Activated CD4-positive, alpha-beta T cell treated with anti-CD3 and anti-CD28 coated beads for 36 hours (primary cell): ENCODE measurements around the gene HSBP1L1. TPM values are rescaled to one million over a fixed set of nuclear protein-coding genes. Genes with fewer than 3 reads are reported as not detected.

Experiments
- ATAC-seq: fragments of 200-7000 bp; cut with Tn5 transposase; one replicate; pipeline ENCODE4 v1.10.0; 2021; ENCODE audit warnings: mild to moderate bottlenecking, moderate library complexity
- CTCF ChIA-PET: fragments of 350-600 bp; sonication (Branson Sonifier 250); formaldehyde crosslinking; loops from one replicate; lab custom pipeline; 2021; ENCODE audit warnings: antibody characterized with exemption; lab: Charles Lee
- POLR2A ChIA-PET: fragments of 350-600 bp; sonication (Branson Sonifier 250); formaldehyde crosslinking; loops from one replicate; lab custom pipeline; 2021; ENCODE audit warnings: antibody characterized with exemption, inconsistent platforms; lab: Charles Lee
- DNase-seq: peaks from one replicate; pipeline ENCODE4 v3.0.0-alpha.2; 2020
- H3K27ac Mint-ChIP-seq: one replicate; pipeline ENCODE4 v1.8.0; 2021; ENCODE audit warnings: mixed read lengths
- H3K27me3 Mint-ChIP-seq: one replicate; pipeline ENCODE4 v1.8.0; 2021; ENCODE audit warnings: mixed read lengths
- H3K36me3 Mint-ChIP-seq: one replicate; pipeline ENCODE4 v1.8.0; 2021; ENCODE audit warnings: low read depth, mixed read lengths
- H3K4me1 Mint-ChIP-seq: one replicate; pipeline ENCODE4 v1.8.0; 2021; ENCODE audit warnings: mixed read lengths
- H3K4me3 Mint-ChIP-seq: one replicate; pipeline ENCODE4 v1.8.0; 2021; ENCODE audit warnings: mild to moderate bottlenecking, moderate library complexity, mixed read lengths
- H3K9me3 Mint-ChIP-seq: one replicate; pipeline ENCODE4 v1.8.0; 2021; ENCODE audit warnings: low read depth, mixed read lengths
- intact Hi-C, 2 experiments: fragments of 100-400 bp; cut with DNase I in 1 of 2; cut with micrococcal nuclease in 1 of 2; formaldehyde crosslinking; loops; one replicate each; pipeline versions ENCODE4 v1.14.2 to v1.15.1; 2022 to 2024; cut with DNase I, micrococcal nuclease
- total RNA-seq, 2 experiments: library from RNA; stranded (reverse); gene quantifications; one replicate each; pipeline ENCODE4 v1.2.3, GENCODE V29; 2021

Gene HSBP1L1
- total RNA-seq, 2 experiments from 2014 or later, result 14.4 to 16.9 TPM

- ATAC-seq (no peak), DNase-seq (no peak)
- H3K4me3 Mint-ChIP-seq, result no peak overlapping the region
- H3K4me1 Mint-ChIP-seq, result no peaks in the 10 kb centered on the region
- intact Hi-C loops, result no loop called here
- POLR2A ChIA-PET, result no interaction called here
- H3K9me3 Mint-ChIP-seq, result no peaks in the 10 kb centered on the region
- CTCF ChIA-PET, result no interaction called here
- no peaks in the 10 kb centered on the region for H3K27me3 Mint-ChIP-seq
- peaks cover 24% of the 10 kb centered on the region for H3K36me3 Mint-ChIP-seq
- H3K27ac Mint-ChIP-seq, result no peak overlapping the region
These were observed 41.5 kb upstream of the HSBP1L1 start for GRCh38 chr18:79922971-79923411.

- H3K27ac Mint-ChIP-seq, result no peak overlapping the region
- ChIA-PET POLR2A (no interaction called here), CTCF (no interaction called here)
- H3K27me3 Mint-ChIP-seq, result no peaks in the 10 kb centered on the region
- H3K36me3 Mint-ChIP-seq, result peaks cover 34% of the 10 kb centered on the region
- DNase-seq, result no peak
- H3K9me3 Mint-ChIP-seq, result peaks cover 4% of the 10 kb centered on the region
- no peak overlapping the region for H3K4me3 Mint-ChIP-seq
- intact Hi-C loops, result no loop called here
- no peaks in the 10 kb centered on the region for H3K4me1 Mint-ChIP-seq
- ATAC-seq, result no peak
These were observed 40.4 kb upstream of the HSBP1L1 start for GRCh38 chr18:79923896-79924585.

GRCh38 chr18:79924814-79925731 lies 39.4 kb upstream of the HSBP1L1 start:
- DNase-seq (no peak), ATAC-seq (no peak)
- intact Hi-C loops, result no loop called here
- no peak overlapping the region for H3K27ac Mint-ChIP-seq
- H3K4me1 Mint-ChIP-seq, result no peaks in the 10 kb centered on the region
- H3K27me3 Mint-ChIP-seq, result no peaks in the 10 kb centered on the region
- H3K9me3 Mint-ChIP-seq, result peaks cover 14% of the 10 kb centered on the region
- no peak overlapping the region for H3K4me3 Mint-ChIP-seq
- CTCF ChIA-PET, result no interaction called here
- H3K36me3 Mint-ChIP-seq, result peaks cover 42% of the 10 kb centered on the region
- POLR2A ChIA-PET, result no interaction called here

GRCh38 chr18:79926306-79926705 lies 38.1 kb upstream of the HSBP1L1 start:
- H3K4me3 Mint-ChIP-seq, result no peak overlapping the region
- H3K9me3 Mint-ChIP-seq, result peaks cover 20% of the 10 kb centered on the region
- H3K4me1 Mint-ChIP-seq, result no peaks in the 10 kb centered on the region
- DNase-seq (no peak), ATAC-seq (no peak)
- no peaks in the 10 kb centered on the region for H3K27me3 Mint-ChIP-seq
- CTCF ChIA-PET, result no interaction called here
- peaks cover 49% of the 10 kb centered on the region for H3K36me3 Mint-ChIP-seq
- intact Hi-C loops, result no loop called here
- H3K27ac Mint-ChIP-seq, result no peak overlapping the region
- POLR2A ChIA-PET, result no interaction called here

- ChIA-PET CTCF (no interaction called here), POLR2A (no interaction called here)
- H3K27ac Mint-ChIP-seq, result no peak overlapping the region
- no peaks in the 10 kb centered on the region for H3K4me1 Mint-ChIP-seq
- DNase-seq (no peak), ATAC-seq (no peak)
- intact Hi-C loops, result no loop called here
- no peak overlapping the region for H3K4me3 Mint-ChIP-seq
- H3K9me3 Mint-ChIP-seq, result peaks cover 22% of the 10 kb centered on the region
- no peaks in the 10 kb centered on the region for H3K27me3 Mint-ChIP-seq
- peaks cover 53% of the 10 kb centered on the region for H3K36me3 Mint-ChIP-seq
These were observed 37.5 kb upstream of the HSBP1L1 start for GRCh38 chr18:79926715-79927606.

- intact Hi-C loops, result no loop called here
- peaks cover 61% of the 10 kb centered on the region for H3K36me3 Mint-ChIP-seq
- no peaks in the 10 kb centered on the region for H3K27me3 Mint-ChIP-seq
- no peaks in the 10 kb centered on the region for H3K4me1 Mint-ChIP-seq
- peaks cover 31% of the 10 kb centered on the region for H3K9me3 Mint-ChIP-seq
- CTCF ChIA-PET, result no interaction called here
- H3K27ac Mint-ChIP-seq, result no peak overlapping the region
- ATAC-seq (no peak), DNase-seq (no peak)
- POLR2A ChIA-PET, result no interaction called here
- no peak overlapping the region for H3K4me3 Mint-ChIP-seq
These were observed 36.6 kb upstream of the HSBP1L1 start for GRCh38 chr18:79927607-79928562.

GRCh38 chr18:79928563-79928960 lies 35.9 kb upstream of the HSBP1L1 start:
- DNase-seq, result no peak
- H3K36me3 Mint-ChIP-seq, result peaks cover 66% of the 10 kb centered on the region

GRCh38 chr18:79930020-79930642 lies 34.3 kb upstream of the HSBP1L1 start:
- Mint-ChIP-seq H3K36me3 (peaks cover 71% of the 10 kb centered on the region), H3K4me1 (no peaks in the 10 kb centered on the region), H3K27me3 (no peaks in the 10 kb centered on the region), H3K4me3 (no peak overlapping the region), H3K9me3 (peaks cover 48% of the 10 kb centered on the region), H3K27ac (no peak overlapping the region)
- intact Hi-C loops, result no loop called here
- ChIA-PET CTCF (no interaction called here), POLR2A (no interaction called here)
- DNase-seq (no peak), ATAC-seq (no peak)

More at GRCh38 chr18:79928563-79928960, 35.9 kb upstream of the HSBP1L1 start:
- POLR2A ChIA-PET, result no interaction called here
- ATAC-seq, result no peak
- no peak overlapping the region for H3K27ac Mint-ChIP-seq
- H3K27me3 Mint-ChIP-seq, result no peaks in the 10 kb centered on the region
- no peak overlapping the region for H3K4me3 Mint-ChIP-seq
- peaks cover 36% of the 10 kb centered on the region for H3K9me3 Mint-ChIP-seq
- CTCF ChIA-PET, result no interaction called here
- H3K4me1 Mint-ChIP-seq, result no peaks in the 10 kb centered on the region
- intact Hi-C loops, result no loop called here

- no peak overlapping the region for H3K27ac Mint-ChIP-seq
- no peaks in the 10 kb centered on the region for H3K27me3 Mint-ChIP-seq
- intact Hi-C loops, result no loop called here
- no peak overlapping the region for H3K4me3 Mint-ChIP-seq
- H3K4me1 Mint-ChIP-seq, result no peaks in the 10 kb centered on the region
- CTCF ChIA-PET, result no interaction called here
- H3K9me3 Mint-ChIP-seq, result peaks cover 55% of the 10 kb centered on the region
- H3K36me3 Mint-ChIP-seq, result peaks cover 79% of the 10 kb centered on the region
- POLR2A ChIA-PET, result no interaction called here
- DNase-seq (no peak), ATAC-seq (no peak)
These were observed 33.0 kb upstream of the HSBP1L1 start for GRCh38 chr18:79931475-79931874.

GRCh38 chr18:79932907-79933306 lies 31.5 kb upstream of the HSBP1L1 start:
- CTCF ChIA-PET, result no interaction called here
- Mint-ChIP-seq H3K36me3 (peaks cover 92% of the 10 kb centered on the region), H3K27ac (no peak overlapping the region), H3K9me3 (peaks cover 55% of the 10 kb centered on the region), H3K4me3 (no peak overlapping the region), H3K4me1 (no peaks in the 10 kb centered on the region), H3K27me3 (no peaks in the 10 kb centered on the region)
- intact Hi-C loops, result no loop called here
- ATAC-seq, result no peak
- POLR2A ChIA-PET, result no interaction called here
- DNase-seq, result no peak
